ENCODE measurements around the gene MEX3A. TPM values are rescaled to one million over a fixed set of nuclear protein-coding genes. Genes with fewer than 3 reads are reported as not detected.
A peak's percentile ranks its signal among the peaks of the same experiment; 100 is the strongest.

MEX3A gene
- total RNA-seq, 1 donor from 2014 or later, result 114 TPM

GRCh38 chr1:156062189-156062588 lies 20.1 kb downstream of the MEX3A start:
- Mint-ChIP-seq H3K4me1 (ENCODE audit: low read depth, unreplicated experiment) (peaks cover 4% of the 10 kb centered on the region), H3K27me3 (ENCODE audit: unreplicated experiment) (peaks cover 6% of the 10 kb centered on the region), H3K4me3 (ENCODE audit: unreplicated experiment) (no peak overlapping the region), H3K9me3 (ENCODE audit: unreplicated experiment) (peaks cover 3% of the 10 kb centered on the region), H3K27ac (ENCODE audit: unreplicated experiment) (no peak overlapping the region), H3K36me3 (ENCODE audit: unreplicated experiment) (no peaks in the 10 kb centered on the region)
- TF ChIP-seq CTCF (IDR thresholded peaks at IDR 0.05; ENCODE audit: partially characterized antibody, unreplicated experiment), result no peak
- no peak for DNase-seq

GRCh38 chr1:156060937-156061636 lies 21.2 kb downstream of the MEX3A start, which contains the start of gene RAB25:
RAB25 (plus strand) TSS chr1:156061160; CDS start chr1:156061401, 241 bp downstream.
- Mint-ChIP-seq H3K4me3 (ENCODE audit: unreplicated experiment) (no peak within 1 kb of the TSS), H3K27me3 (ENCODE audit: unreplicated experiment) (peaks cover 8% of the 10 kb centered on the region), H3K36me3 (ENCODE audit: unreplicated experiment) (no peaks in the 10 kb centered on the region), H3K27ac (ENCODE audit: unreplicated experiment) (no peak within 1 kb of the TSS), H3K4me1 (ENCODE audit: low read depth, unreplicated experiment) (peaks cover 3% of the 10 kb centered on the region), H3K9me3 (ENCODE audit: unreplicated experiment) (peaks cover 2% of the 10 kb centered on the region)
- TF ChIP-seq CTCF (IDR thresholded peaks at IDR 0.05; ENCODE audit: partially characterized antibody, unreplicated experiment), result no peak
- no peak for DNase-seq

- no peak for DNase-seq
- H3K4me1 Mint-ChIP-seq (ENCODE audit: low read depth, unreplicated experiment), result peaks cover 4% of the 10 kb centered on the region
- TF ChIP-seq CTCF (IDR thresholded peaks at IDR 0.05; ENCODE audit: partially characterized antibody, unreplicated experiment), result no peak
- peaks cover 18% of the 10 kb centered on the region for H3K27me3 Mint-ChIP-seq (ENCODE audit: unreplicated experiment)
- H3K9me3 Mint-ChIP-seq (ENCODE audit: unreplicated experiment), result peaks cover 9% of the 10 kb centered on the region
- H3K4me3 Mint-ChIP-seq (ENCODE audit: unreplicated experiment), result peak overlapping the region; percentile 26
- no peak overlapping the region for H3K27ac Mint-ChIP-seq (ENCODE audit: unreplicated experiment)
- no peaks in the 10 kb centered on the region for H3K36me3 Mint-ChIP-seq (ENCODE audit: unreplicated experiment)
Measured at GRCh38 chr1:156056326-156056849, 25.9 kb downstream of the MEX3A start.

GRCh38 chr1:156055281-156056048 lies 26.8 kb downstream of the MEX3A start:
- Mint-ChIP-seq H3K9me3 (ENCODE audit: unreplicated experiment) (peaks cover 9% of the 10 kb centered on the region), H3K4me1 (ENCODE audit: low read depth, unreplicated experiment) (peaks cover 4% of the 10 kb centered on the region), H3K27ac (ENCODE audit: unreplicated experiment) (peak overlapping the region; percentile 55), H3K4me3 (ENCODE audit: unreplicated experiment) (peak overlapping the region; percentile 95), H3K36me3 (ENCODE audit: unreplicated experiment) (no peaks in the 10 kb centered on the region), H3K27me3 (ENCODE audit: unreplicated experiment) (peaks cover 13% of the 10 kb centered on the region)
- DNase-seq, result no peak
- TF ChIP-seq CTCF (IDR thresholded peaks at IDR 0.05; ENCODE audit: partially characterized antibody, unreplicated experiment), result no peak

All from glutamatergic neuron (in vitro differentiated cells).